Rectal smooth muscle tissue (tissue), 1 donor: ENCODE measurements around the gene SPATA13.
"Not testable (repeated sequence)": the region's sequence is repeated elsewhere in the genome, so short reads cannot be mapped to it uniquely, and the experiment has no call there.

Experiments used
- H3K27ac ChIP-seq: one replicate; pipeline ENCODE4 v1.7.0; 2013; ENCODE audit warnings: low read depth, low read length, inconsistent platforms
- H3K27me3 ChIP-seq: one replicate; pipeline ENCODE4 v1.7.0; 2013; ENCODE audit warnings: low read length; ENCODE audit not compliant: control insufficient read depth, insufficient read depth
- H3K36me3 ChIP-seq: one replicate; pipeline ENCODE4 v1.7.0; 2013; ENCODE audit warnings: low read length; ENCODE audit not compliant: control insufficient read depth, insufficient read depth
- H3K4me1 ChIP-seq: one replicate; pipeline ENCODE4 v1.7.0; 2013; ENCODE audit warnings: low read length; ENCODE audit not compliant: control insufficient read depth, insufficient read depth
- H3K4me3 ChIP-seq: one replicate; pipeline ENCODE4 v1.7.0; 2013; ENCODE audit warnings: low read length
- H3K9ac ChIP-seq: one replicate; pipeline ENCODE4 v1.7.0; 2013; ENCODE audit warnings: low read length

The SPATA13 gene

GRCh38 chr13:24160458-24161009, at the start of gene SPATA13:
SPATA13 (plus strand) TSS chr13:24160720; CDS start chr13:24222930, 62,210 bp downstream.
- Histone ChIP-seq H3K9ac (peak within 1 kb of the TSS; percentile 10), H3K36me3 (peaks cover 4% of the 10 kb centered on the region), H3K27ac (peak within 1 kb of the TSS; percentile 53), H3K27me3 (no peaks in the 10 kb centered on the region), H3K4me3 (peak within 1 kb of the TSS; percentile 93), H3K4me1 (no peaks in the 10 kb centered on the region)

- Histone ChIP-seq H3K27me3 (no peaks in the 10 kb centered on the region), H3K9ac (no peak overlapping the region), H3K4me1 (no peaks in the 10 kb centered on the region), H3K27ac (no peak overlapping the region), H3K36me3 (no peaks in the 10 kb centered on the region), H3K4me3 (no peak overlapping the region)
Measured at GRCh38 chr13:24112791-24113190, 47.7 kb upstream of the SPATA13 start.

GRCh38 chr13:24115671-24116070, 44.8 kb upstream of the SPATA13 start:
- Histone ChIP-seq H3K27me3 (no peaks in the 10 kb centered on the region), H3K4me3 (no peak overlapping the region), H3K27ac (no peak overlapping the region), H3K36me3 (no peaks in the 10 kb centered on the region), H3K4me1 (peaks cover 8% of the 10 kb centered on the region), H3K9ac (no peak overlapping the region)

- no peak overlapping the region for H3K4me3 ChIP-seq
- H3K4me1 ChIP-seq, result peaks cover 8% of the 10 kb centered on the region
- H3K27me3 ChIP-seq, result no peaks in the 10 kb centered on the region
- H3K9ac ChIP-seq, result no peak overlapping the region
- H3K36me3 ChIP-seq, result no peaks in the 10 kb centered on the region
- H3K27ac ChIP-seq, result no peak overlapping the region
Measured at GRCh38 chr13:24116131-24116530, 44.4 kb upstream of the SPATA13 start.

GRCh38 chr13:24118576-24118975, 41.9 kb upstream of the SPATA13 start:
- peaks cover 8% of the 10 kb centered on the region for H3K4me1 ChIP-seq
- H3K27me3 ChIP-seq, result no peaks in the 10 kb centered on the region
- H3K4me3 ChIP-seq, result no peak overlapping the region
- no peak overlapping the region for H3K9ac ChIP-seq
- H3K27ac ChIP-seq, result no peak overlapping the region
- no peaks in the 10 kb centered on the region for H3K36me3 ChIP-seq

- Histone ChIP-seq H3K36me3 (no peaks in the 10 kb centered on the region), H3K9ac (no peak overlapping the region), H3K4me1 (peaks cover 8% of the 10 kb centered on the region), H3K27me3 (no peaks in the 10 kb centered on the region), H3K27ac (no peak overlapping the region), H3K4me3 (no peak overlapping the region)
Measured at GRCh38 chr13:24119626-24120508, 40.7 kb upstream of the SPATA13 start.

GRCh38 chr13:24122045-24122444, 38.5 kb upstream of the SPATA13 start:
- H3K36me3 ChIP-seq, H3K4me1 ChIP-seq, H3K27ac ChIP-seq, H3K9ac ChIP-seq, H3K4me3 ChIP-seq, H3K27me3 ChIP-seq: not testable (repeated sequence)

DNA sequence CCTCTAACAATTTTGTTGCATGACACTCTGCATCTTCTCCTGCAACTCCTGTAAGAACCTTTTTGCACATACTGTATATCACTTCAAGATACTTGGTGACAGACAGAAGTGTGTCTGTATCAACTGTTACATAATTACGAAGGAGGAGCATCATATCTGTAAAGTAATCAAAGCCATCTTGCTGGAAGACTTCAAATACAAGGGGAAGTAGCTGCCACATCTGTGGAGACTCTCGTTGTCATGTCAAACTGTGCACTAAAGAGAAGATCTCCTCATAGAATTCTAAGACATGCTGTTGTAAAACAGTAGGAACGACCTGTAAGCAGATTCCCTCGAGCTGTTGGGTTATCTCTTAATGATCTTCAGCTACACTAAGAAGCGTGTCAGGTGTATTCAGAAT, 38.0 kb upstream of the SPATA13 start:
- no peaks in the 10 kb centered on the region for H3K36me3 ChIP-seq

GRCh38 chr13:24123761-24124160, 36.8 kb upstream of the SPATA13 start:
- peaks cover 8% of the 10 kb centered on the region for H3K4me1 ChIP-seq
- no peak overlapping the region for H3K27ac ChIP-seq
- H3K9ac ChIP-seq, result no peak overlapping the region

More for the DNA sequence above, 38.0 kb upstream of the SPATA13 start:
- H3K4me1 ChIP-seq, result peaks cover 8% of the 10 kb centered on the region
- H3K27me3 ChIP-seq, result no peaks in the 10 kb centered on the region
- H3K27ac ChIP-seq, result no peak overlapping the region
- no peak overlapping the region for H3K9ac ChIP-seq
- no peak overlapping the region for H3K4me3 ChIP-seq

GRCh38 chr13:24124789-24125476, 35.6 kb upstream of the SPATA13 start:
- Histone ChIP-seq H3K4me3 (no peak overlapping the region), H3K27ac (no peak overlapping the region), H3K27me3 (no peaks in the 10 kb centered on the region), H3K4me1 (peaks cover 4% of the 10 kb centered on the region), H3K9ac (no peak overlapping the region), H3K36me3 (no peaks in the 10 kb centered on the region)

More at GRCh38 chr13:24123761-24124160, 36.8 kb upstream of the SPATA13 start:
- Histone ChIP-seq H3K36me3 (no peaks in the 10 kb centered on the region), H3K4me3 (no peak overlapping the region), H3K27me3 (no peaks in the 10 kb centered on the region)

DNA sequence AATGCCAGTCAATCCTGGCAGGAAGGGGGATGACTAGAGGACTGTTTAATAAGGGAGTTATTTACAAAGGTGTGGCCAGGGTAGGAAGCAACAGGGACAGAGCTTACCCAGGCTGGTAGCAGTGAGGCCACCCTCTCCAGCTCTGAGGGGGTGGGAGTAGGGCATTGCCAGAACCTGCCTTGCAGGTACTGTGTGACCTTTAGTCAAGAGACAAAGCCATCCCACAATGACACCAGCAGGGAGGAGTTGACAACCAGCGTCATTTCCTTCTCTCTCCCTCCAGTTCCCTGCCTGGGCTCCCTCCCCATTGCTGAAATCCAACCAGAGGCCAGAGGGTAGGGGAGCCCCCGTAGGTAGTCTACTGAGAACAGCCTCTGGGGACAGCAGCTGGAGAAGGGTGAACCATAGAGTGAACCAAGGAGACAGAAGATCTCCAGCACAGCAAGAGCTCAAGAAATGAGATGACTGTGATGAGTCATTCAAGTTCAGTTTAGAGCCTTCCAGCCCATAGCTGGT, 33.3 kb upstream of the SPATA13 start:
- Histone ChIP-seq H3K27ac (no peak overlapping the region), H3K27me3 (no peaks in the 10 kb centered on the region), H3K9ac (no peak overlapping the region), H3K4me1 (no peaks in the 10 kb centered on the region), H3K36me3 (no peaks in the 10 kb centered on the region), H3K4me3 (no peak overlapping the region)

- no peaks in the 10 kb centered on the region for H3K4me1 ChIP-seq
- H3K27ac ChIP-seq, result no peak overlapping the region
- H3K9ac ChIP-seq, result no peak overlapping the region
- no peak overlapping the region for H3K4me3 ChIP-seq
- H3K27me3 ChIP-seq, result no peaks in the 10 kb centered on the region
- H3K36me3 ChIP-seq, result no peaks in the 10 kb centered on the region
Measured at GRCh38 chr13:24128112-24128511, 32.4 kb upstream of the SPATA13 start.
